Activated T-helper 17 cell treated with anti-CD3 and anti-CD28 coated beads, Interleukin-2, amount 50 U/mL, for 72 hours (primary cell): Measurements from ENCODE around the gene PCGF1. TPM values are rescaled to one million over a fixed set of nuclear protein-coding genes. Genes with fewer than 3 reads are reported as not detected.

ENCODE experiments used
- ATAC-seq: fragments of 150-1000 bp; cut with Tn5 transposase; replicated peaks from 2 replicates; pipeline ENCODE4 v1.10.0; 2021; ENCODE audit warnings: mild to moderate bottlenecking, moderate library complexity
- H3K27ac Mint-ChIP-seq: one replicate; pipeline ENCODE4 v1.8.0; 2022; ENCODE audit warnings: mixed read lengths
- H3K27me3 Mint-ChIP-seq: one replicate; pipeline ENCODE4 v1.8.0; 2022; ENCODE audit warnings: mixed read lengths
- H3K36me3 Mint-ChIP-seq: one replicate; pipeline ENCODE4 v1.8.0; 2022; ENCODE audit warnings: low read depth, mild to moderate bottlenecking, mixed read lengths
- H3K4me1 Mint-ChIP-seq: one replicate; pipeline ENCODE4 v1.8.0; 2022; ENCODE audit warnings: mixed read lengths
- H3K4me3 Mint-ChIP-seq: one replicate; pipeline ENCODE4 v1.8.0; 2022; ENCODE audit warnings: mild to moderate bottlenecking, mixed read lengths
- H3K9me3 Mint-ChIP-seq: one replicate; pipeline ENCODE4 v1.8.0; 2022; ENCODE audit warnings: mixed read lengths
- total RNA-seq, 2 donors: library from RNA; stranded (reverse); gene quantifications; one replicate each; pipeline ENCODE4 v1.2.3, GENCODE V29; 2022

PCGF1 gene
- total RNA-seq, 2 donors from 2014 or later = 22.0 to 32.8 TPM

DNA sequence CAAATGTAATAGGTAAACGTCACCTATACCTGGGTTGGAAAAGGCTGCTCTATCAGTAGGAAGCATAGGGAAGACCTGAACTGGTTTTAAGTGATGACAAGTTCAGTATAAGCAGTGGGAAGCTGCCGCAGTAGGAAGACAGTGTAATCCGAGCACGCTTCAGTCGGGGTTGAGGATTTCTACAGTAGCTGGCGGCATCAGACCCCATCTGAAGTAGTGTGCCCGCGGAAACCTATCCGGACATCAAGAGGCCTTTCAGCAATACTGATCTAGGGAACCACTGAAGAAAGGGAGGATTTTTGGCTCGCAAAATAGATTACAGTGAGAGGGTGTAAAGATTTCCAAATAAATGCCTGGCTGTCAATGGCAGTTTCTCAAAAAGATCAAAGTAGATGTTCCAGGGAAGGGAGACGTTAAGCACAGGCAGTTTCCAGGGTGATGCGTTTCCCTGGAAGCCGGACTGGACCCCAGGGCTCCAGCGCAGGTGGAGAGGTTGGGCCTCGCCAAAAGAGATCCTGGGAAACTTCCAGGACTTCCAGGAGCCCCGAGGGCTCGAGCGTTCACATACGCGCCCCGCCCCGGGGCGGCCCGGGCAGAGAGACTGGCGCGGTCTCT, 40.9 kb upstream of the PCGF1 start:
- Mint-ChIP-seq H3K36me3 (no peaks in the 10 kb centered on the region), H3K4me3 (peak overlapping the region; percentile 73), H3K27me3 (peaks cover 36% of the 10 kb centered on the region), H3K4me1 (peaks cover 9% of the 10 kb centered on the region), H3K9me3 (no peaks in the 10 kb centered on the region), H3K27ac (no peak overlapping the region)
- no peak for ATAC-seq

GRCh38 chr2:74546004-74546403, 38.5 kb upstream of the PCGF1 start:
- ATAC-seq = no peak
- Mint-ChIP-seq H3K36me3 (no peaks in the 10 kb centered on the region), H3K27ac (no peak overlapping the region), H3K27me3 (peaks cover 39% of the 10 kb centered on the region), H3K9me3 (no peaks in the 10 kb centered on the region), H3K4me3 (no peak overlapping the region), H3K4me1 (peaks cover 4% of the 10 kb centered on the region)

GRCh38 chr2:74544634-74545033, 37.1 kb upstream of the PCGF1 start:
- no peaks in the 10 kb centered on the region for H3K9me3 Mint-ChIP-seq
- H3K27ac Mint-ChIP-seq = no peak overlapping the region
- H3K4me1 Mint-ChIP-seq = peaks cover 4% of the 10 kb centered on the region
- no peak overlapping the region for H3K4me3 Mint-ChIP-seq
- no peak for ATAC-seq
- peaks cover 32% of the 10 kb centered on the region for H3K27me3 Mint-ChIP-seq
- H3K36me3 Mint-ChIP-seq = no peaks in the 10 kb centered on the region

DNA sequence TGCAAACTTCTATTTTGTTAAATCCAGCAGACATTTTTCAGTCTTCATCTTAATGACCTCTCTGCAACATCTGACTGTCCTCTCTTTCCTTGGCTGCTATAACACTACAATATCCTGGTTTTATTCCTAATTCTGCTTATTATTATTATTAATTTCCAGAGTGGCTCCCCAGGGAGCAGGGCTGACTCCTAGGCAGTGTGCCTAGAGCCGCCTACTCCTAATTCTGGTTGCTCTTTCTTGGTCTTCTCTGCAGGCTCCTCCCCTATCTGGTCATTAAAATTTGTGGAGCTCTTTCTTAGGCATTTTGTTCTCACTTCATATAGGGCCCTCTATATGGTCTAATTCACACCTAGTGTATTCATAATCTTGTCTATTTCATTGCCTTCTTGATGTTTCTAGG, 35.5 kb upstream of the PCGF1 start:
- H3K9me3 Mint-ChIP-seq = no peaks in the 10 kb centered on the region
- no peaks in the 10 kb centered on the region for H3K4me1 Mint-ChIP-seq
- no peak overlapping the region for H3K4me3 Mint-ChIP-seq
- H3K36me3 Mint-ChIP-seq = no peaks in the 10 kb centered on the region
- peaks cover 40% of the 10 kb centered on the region for H3K27me3 Mint-ChIP-seq
- no peak for ATAC-seq
- H3K27ac Mint-ChIP-seq = no peak overlapping the region

DNA sequence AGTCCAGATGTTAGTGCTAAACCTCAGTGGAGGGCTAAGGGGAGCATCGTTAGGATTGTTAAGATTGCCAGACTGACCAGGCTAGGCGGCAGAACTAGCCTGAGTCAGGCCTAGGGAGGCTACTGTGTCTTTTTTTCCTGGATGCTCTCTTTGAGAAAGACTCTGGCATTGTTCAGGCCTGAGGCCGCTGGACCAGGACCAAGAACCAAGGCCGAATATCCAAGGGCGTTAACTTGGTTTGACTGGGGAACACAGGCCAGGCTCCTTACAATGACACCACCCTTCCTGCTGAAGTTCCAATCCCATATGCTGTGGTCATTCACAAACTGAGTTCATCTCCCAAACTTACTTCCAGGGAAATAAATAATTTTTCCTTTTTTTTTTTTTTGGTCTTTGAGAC, 32.8 kb upstream of the PCGF1 start:
- Mint-ChIP-seq H3K36me3 (no peaks in the 10 kb centered on the region), H3K4me3 (no peak overlapping the region), H3K27ac (no peak overlapping the region), H3K4me1 (no peaks in the 10 kb centered on the region), H3K9me3 (no peaks in the 10 kb centered on the region), H3K27me3 (peaks cover 39% of the 10 kb centered on the region)
- no peak for ATAC-seq

- no peak for ATAC-seq
- no peak overlapping the region for H3K27ac Mint-ChIP-seq
- H3K36me3 Mint-ChIP-seq = no peaks in the 10 kb centered on the region
- peaks cover 39% of the 10 kb centered on the region for H3K27me3 Mint-ChIP-seq
- no peak overlapping the region for H3K4me3 Mint-ChIP-seq
- H3K4me1 Mint-ChIP-seq = no peaks in the 10 kb centered on the region
- H3K9me3 Mint-ChIP-seq = no peaks in the 10 kb centered on the region
Measured at GRCh38 chr2:74538881-74539339, 31.4 kb upstream of the PCGF1 start.

DNA sequence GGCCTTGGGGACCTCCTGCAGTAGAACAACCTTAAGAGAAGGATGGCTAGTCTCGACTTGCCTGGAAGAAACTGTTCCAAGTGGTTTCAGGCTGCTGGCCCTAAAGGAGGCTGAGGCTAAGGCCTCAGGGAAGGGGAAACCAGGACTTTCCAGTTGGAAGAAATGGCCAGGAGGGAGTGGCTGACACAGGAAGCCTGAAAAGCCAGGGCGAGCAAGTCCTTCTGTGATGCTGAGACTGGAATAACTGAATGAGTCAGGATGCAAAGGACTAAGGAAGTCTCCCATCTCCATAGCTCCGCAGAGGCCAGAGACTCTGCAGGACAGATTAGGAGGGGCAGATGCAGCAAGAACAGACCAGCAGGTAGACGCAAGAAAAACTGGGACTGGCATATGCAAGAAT, 29.6 kb upstream of the PCGF1 start:
- peaks cover 30% of the 10 kb centered on the region for H3K27me3 Mint-ChIP-seq

DNA sequence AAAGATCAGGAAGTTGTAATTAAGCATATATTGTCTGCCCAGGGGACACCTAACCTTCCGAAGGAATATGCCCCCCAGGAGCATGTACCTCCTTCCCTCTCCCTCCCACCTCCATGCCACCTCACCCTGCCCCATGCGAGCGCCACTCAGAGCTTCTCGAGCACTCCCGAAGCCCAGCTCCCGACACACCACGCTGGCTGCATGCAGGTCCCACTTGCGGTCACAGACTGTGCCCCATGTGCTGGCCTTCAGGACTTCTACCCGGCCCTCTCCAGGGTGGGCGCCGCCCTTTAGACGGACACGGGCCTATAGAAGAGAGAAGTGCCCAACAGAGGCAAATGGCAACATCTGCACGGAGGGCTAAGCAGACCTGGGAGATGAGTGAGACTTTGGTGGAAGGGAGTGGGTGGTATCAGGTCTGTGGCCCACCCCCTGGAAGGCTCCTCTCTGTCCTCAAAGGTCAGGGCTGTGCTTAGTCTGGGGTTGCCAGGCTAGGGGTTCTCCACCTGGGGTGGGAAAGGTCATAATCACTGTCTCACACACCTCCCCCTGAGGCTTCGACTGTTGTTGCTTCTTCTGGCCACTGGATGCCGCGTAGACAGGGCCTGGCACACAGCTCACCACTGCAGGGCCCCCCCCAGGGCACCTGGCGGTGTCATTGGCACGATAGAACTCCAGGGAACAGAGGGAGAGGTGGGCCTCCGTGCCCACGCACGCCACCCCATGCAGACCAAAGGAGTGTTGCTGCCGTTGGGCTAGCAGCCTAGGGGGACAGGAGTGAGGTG, 28.9 kb upstream of the PCGF1 start:
- Mint-ChIP-seq H3K4me3 (no peak overlapping the region), H3K9me3 (no peaks in the 10 kb centered on the region), H3K27ac (no peak overlapping the region), H3K27me3 (peaks cover 29% of the 10 kb centered on the region), H3K36me3 (peaks cover 16% of the 10 kb centered on the region), H3K4me1 (peaks cover 9% of the 10 kb centered on the region)
- ATAC-seq = no peak

More for the DNA sequence above, 29.6 kb upstream of the PCGF1 start:
- Mint-ChIP-seq H3K9me3 (no peaks in the 10 kb centered on the region), H3K4me3 (no peak overlapping the region), H3K4me1 (peaks cover 3% of the 10 kb centered on the region), H3K36me3 (peaks cover 8% of the 10 kb centered on the region), H3K27ac (no peak overlapping the region)
- ATAC-seq = no peak

DNA sequence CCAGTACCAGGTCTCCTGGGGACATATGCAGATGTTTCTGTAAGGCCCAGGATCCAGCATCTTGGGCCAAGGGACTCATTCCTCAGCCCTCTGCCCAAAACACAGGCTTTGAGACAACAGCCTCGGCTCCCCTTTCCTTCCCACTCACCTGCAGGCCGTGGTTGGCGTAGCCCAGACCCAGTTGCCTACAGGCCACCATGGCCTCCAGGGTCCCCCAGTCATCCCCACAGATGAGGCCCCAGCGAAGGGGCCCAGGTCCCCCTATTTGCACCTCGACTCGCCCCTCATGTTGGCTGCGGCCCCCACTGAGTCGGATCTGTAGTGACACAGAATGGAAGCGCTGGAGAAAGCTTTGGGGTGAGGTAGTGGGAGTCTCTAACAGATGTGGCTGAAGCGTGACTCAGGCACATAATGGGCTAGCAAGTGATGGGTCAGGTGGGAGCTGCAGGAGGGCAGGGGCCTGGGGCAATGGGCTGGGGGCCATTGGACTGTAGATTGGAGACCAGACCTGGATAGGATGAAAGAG, 28.0 kb upstream of the PCGF1 start:
- peaks cover 24% of the 10 kb centered on the region for H3K36me3 Mint-ChIP-seq
- no peak overlapping the region for H3K4me3 Mint-ChIP-seq
- H3K27me3 Mint-ChIP-seq = peaks cover 26% of the 10 kb centered on the region
- no peaks in the 10 kb centered on the region for H3K9me3 Mint-ChIP-seq
- no peak overlapping the region for H3K27ac Mint-ChIP-seq
- H3K4me1 Mint-ChIP-seq = peaks cover 17% of the 10 kb centered on the region
- no peak for ATAC-seq

- H3K36me3 Mint-ChIP-seq = peaks cover 29% of the 10 kb centered on the region
- H3K27me3 Mint-ChIP-seq = peaks cover 24% of the 10 kb centered on the region
- peaks cover 17% of the 10 kb centered on the region for H3K4me1 Mint-ChIP-seq
- H3K27ac Mint-ChIP-seq = no peak overlapping the region
- ATAC-seq = no peak
- H3K9me3 Mint-ChIP-seq = no peaks in the 10 kb centered on the region
- H3K4me3 Mint-ChIP-seq = no peak overlapping the region
Measured at GRCh38 chr2:74534411-74534810, 26.9 kb upstream of the PCGF1 start.

GRCh38 chr2:74533464-74533863, 26.0 kb upstream of the PCGF1 start:
- H3K4me3 Mint-ChIP-seq = no peak overlapping the region
- H3K27me3 Mint-ChIP-seq = peaks cover 14% of the 10 kb centered on the region
- peaks cover 17% of the 10 kb centered on the region for H3K4me1 Mint-ChIP-seq
- peaks cover 38% of the 10 kb centered on the region for H3K36me3 Mint-ChIP-seq
- H3K9me3 Mint-ChIP-seq = no peaks in the 10 kb centered on the region
- no peak for ATAC-seq
- no peak overlapping the region for H3K27ac Mint-ChIP-seq

DNA sequence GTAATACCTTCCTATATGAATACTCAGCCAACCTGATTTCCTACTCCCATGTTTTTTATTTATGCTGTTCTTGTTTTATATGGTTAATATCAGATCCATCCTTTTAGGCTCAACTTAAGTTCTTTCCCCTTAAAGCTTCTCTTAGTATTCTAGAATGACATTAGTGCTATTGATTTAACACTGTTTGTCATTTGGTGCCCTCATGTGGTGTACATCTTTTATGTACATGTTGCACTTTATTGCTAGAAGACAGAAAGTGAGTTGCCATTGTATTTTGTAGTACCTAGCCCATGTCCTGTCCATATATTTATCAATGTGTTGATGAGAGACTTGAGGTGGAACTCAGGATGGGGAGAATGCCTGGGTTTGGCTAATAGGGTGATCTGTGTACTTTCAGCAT, 24.7 kb upstream of the PCGF1 start:
- H3K4me3 Mint-ChIP-seq = peak overlapping the region; percentile 98
- H3K36me3 Mint-ChIP-seq = peaks cover 51% of the 10 kb centered on the region
- H3K9me3 Mint-ChIP-seq = no peaks in the 10 kb centered on the region
- H3K4me1 Mint-ChIP-seq = peaks cover 17% of the 10 kb centered on the region
- H3K27ac Mint-ChIP-seq = no peak overlapping the region
- peaks cover 3% of the 10 kb centered on the region for H3K27me3 Mint-ChIP-seq
- ATAC-seq = no peak

DNA sequence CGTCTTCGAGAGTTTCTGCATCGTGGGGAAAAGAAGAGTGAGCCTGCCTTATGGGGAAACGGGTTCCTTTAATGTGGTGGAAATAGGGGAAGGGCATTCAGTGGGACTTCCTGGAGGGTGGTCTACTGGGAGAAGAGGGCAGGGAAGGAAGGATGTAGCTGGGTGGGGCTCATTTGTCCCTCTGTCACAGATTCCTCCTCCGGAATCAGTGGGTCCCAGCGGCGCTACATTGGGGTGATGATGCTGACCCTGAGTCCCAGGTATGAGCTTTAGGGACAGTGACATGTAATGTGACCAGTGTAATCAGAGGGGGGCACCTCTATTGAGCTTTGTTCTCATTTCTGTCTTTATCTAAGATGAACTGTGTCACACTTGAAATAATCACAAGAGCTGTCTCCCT, 24.2 kb upstream of the PCGF1 start:
- peak overlapping the region; percentile 98 for H3K4me3 Mint-ChIP-seq
- H3K27me3 Mint-ChIP-seq = no peaks in the 10 kb centered on the region
- ATAC-seq = no peak
- peak overlapping the region; percentile 55 for H3K27ac Mint-ChIP-seq
- peaks cover 56% of the 10 kb centered on the region for H3K36me3 Mint-ChIP-seq
- H3K4me1 Mint-ChIP-seq = peaks cover 17% of the 10 kb centered on the region
- no peaks in the 10 kb centered on the region for H3K9me3 Mint-ChIP-seq

DNA sequence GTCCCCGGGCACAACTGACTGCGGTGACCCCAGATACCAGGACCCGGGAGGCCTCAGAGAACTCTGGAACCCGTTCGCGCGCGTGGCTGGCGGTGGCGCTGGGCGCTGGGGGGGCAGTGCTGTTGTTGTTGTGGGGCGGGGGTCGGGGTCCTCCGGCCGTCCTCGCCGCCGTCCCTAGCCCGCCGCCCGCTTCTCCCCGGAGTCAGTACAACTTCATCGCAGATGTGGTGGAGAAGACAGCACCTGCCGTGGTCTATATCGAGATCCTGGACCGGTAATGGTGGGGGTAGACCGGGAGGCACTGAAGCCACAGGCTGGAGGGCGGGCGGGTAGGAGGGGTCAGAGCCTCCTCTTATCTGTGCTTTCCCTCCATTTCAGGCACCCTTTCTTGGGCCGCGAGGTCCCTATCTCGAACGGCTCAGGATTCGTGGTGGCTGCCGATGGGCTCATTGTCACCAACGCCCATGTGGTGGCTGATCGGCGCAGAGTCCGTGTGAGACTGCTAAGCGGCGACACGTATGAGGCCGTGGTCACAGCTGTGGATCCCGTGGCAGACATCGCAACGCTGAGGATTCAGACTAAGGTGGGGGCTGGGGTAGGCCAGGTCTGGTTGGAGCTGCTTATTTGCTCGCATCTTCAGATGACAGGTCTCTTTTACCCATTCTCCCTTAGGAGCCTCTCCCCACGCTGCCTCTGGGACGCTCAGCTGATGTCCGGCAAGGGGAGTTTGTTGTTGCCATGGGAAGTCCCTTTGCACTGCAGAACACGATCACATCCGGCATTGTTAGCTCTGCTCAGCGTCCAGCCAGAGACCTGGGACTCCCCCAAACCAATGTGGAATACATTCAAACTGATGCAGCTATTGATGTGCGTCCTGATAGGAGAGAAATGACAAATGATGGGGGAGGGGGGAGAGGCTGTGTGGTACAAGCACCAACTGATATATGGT, 23.0 kb upstream of the PCGF1 start:
- Mint-ChIP-seq H3K27ac (peak overlapping the region; percentile 55), H3K4me3 (peak overlapping the region; percentile 98), H3K4me1 (peaks cover 21% of the 10 kb centered on the region), H3K27me3 (no peaks in the 10 kb centered on the region), H3K36me3 (peaks cover 65% of the 10 kb centered on the region), H3K9me3 (no peaks in the 10 kb centered on the region)
- ATAC-seq = peak; percentile 70
